GM12872 (cell line): Measurements from ENCODE around the gene TNFRSF4.

Source experiments
- CTCF ChIP-seq: IDR thresholded peaks from 3 replicates; pipeline ENCODE4 v1.5.1; 2011; ENCODE audit warnings: low read depth, mild to moderate bottlenecking, low read length, moderate library complexity; ENCODE audit not compliant: insufficient read depth

Gene TNFRSF4

DNA sequence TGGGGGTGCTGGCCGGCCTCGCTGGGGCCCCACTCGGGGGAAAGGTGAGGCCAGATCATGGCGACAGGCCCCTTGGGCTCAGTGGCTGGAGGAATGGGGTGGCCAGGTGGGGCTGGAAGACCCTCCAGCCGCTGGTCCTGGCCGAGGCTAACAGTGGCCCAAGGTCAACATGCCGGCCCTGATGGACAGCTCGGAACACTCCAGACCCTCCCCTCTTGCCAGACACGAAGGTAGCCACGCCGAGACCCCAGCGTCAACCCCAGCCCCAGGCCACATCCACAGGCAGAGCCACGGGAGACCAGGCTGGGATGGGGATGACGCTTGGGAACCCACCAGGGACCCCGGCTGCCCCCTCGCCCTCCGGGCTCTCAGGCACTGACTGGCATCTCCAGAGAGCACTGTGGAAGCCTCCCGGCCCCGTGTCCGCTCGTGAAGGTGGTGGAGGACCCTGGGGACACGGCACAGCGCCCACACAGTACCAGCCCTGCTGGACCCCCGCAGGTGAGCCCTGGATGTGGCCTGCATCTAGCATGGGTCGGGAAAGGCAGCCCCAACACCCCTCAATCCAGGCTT is 33.5 kb upstream of the TNFRSF4 start:
- TF ChIP-seq CTCF = no peak

DNA sequence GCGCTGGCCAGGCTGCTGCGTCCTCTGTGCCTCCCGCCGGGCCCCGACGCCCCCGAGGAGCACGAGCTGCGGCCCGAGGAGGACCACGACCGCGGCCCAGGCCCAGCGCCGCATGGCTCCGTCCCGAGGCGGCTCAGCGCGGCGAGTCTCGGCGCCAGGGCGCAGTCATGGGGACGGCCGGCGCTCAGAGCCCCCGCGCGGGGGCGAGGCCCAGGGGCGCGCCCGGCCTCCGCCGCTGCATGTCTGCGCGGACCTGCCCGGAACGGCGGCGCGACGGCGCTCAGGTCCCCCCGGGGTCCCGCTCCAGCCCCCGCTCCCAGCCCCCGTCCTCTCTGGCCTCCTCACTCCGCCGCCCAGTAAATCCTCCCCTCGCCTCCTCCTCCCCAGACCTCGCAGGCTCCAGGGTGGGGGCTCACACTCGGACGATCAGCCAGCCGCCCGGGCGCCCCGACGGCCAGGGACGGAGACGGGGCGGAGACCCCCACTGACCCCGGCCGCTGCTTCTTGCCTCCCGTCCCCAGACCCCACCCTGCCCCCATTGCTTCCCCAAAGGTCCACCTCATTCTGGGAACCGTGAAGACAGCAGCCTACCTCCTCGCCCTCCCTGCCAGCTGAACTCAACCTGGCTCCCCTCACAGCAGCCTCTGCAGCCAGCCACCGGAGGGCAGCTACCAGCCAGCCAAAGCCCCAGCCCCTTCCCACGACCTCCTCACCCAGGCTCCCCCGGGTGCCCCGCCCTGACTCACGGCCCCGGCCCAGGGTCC is 32.8 kb upstream of the TNFRSF4 start, which contains the start of gene C1QTNF12:
C1QTNF12 (minus strand) TSS at position 146 of the 764 bp plus-strand sequence; CDS start at position 114, 32 bp downstream.
- TF ChIP-seq CTCF = no peak

- no peak for TF ChIP-seq CTCF
Measured at GRCh38 chr1:1245817-1246576, 32.0 kb upstream of the TNFRSF4 start.

- no peak for TF ChIP-seq CTCF
Measured at GRCh38 chr1:1245178-1245816, 31.3 kb upstream of the TNFRSF4 start.

- no peak for TF ChIP-seq CTCF
Measured at GRCh38 chr1:1244192-1244811, 30.3 kb upstream of the TNFRSF4 start.

- TF ChIP-seq CTCF = no peak
Measured at GRCh38 chr1:1243807-1244191, 29.8 kb upstream of the TNFRSF4 start.
